BLaER1 treated with 17β-estradiol and CSF1 and Interleukin-3, amounts not matched to agents 10 nM and 100 nM (cell line): ENCODE results near the gene TSR1.
"Not testable (repeated sequence)": the region's sequence is repeated elsewhere in the genome, so short reads cannot be mapped to it uniquely, and the experiment has no call there.

Experiments used
- H3K27ac ChIP-seq, 11 experiments: shearing (Covaris generic); formaldehyde crosslinking; 2 replicates each; pipeline ENCODE4 v1.8.1; 2022
- H3K27me3 ChIP-seq, 11 experiments: shearing (Covaris generic); formaldehyde crosslinking; 2 replicates each; pipeline ENCODE4 v1.8.1; 2022
- H3K36me3 ChIP-seq, 11 experiments: shearing (Covaris generic); formaldehyde crosslinking; 2 replicates each; pipeline ENCODE4 v1.8.1; 2022
- H3K4me1 ChIP-seq, 10 experiments: shearing (Covaris generic); formaldehyde crosslinking; 2 replicates each; pipeline ENCODE4 v1.8.1; 2022
- H3K4me2 ChIP-seq, 11 experiments: shearing (Covaris generic); formaldehyde crosslinking; 2 replicates each; pipeline ENCODE4 v1.8.1; 2022
- H3K4me3 ChIP-seq, 10 experiments: shearing (Covaris generic); formaldehyde crosslinking; 2 replicates each; pipeline ENCODE4 v1.8.1; 2022
- H3K9ac ChIP-seq, 11 experiments: shearing (Covaris generic); formaldehyde crosslinking; 2 replicates each; pipeline ENCODE4 v1.8.1; 2022
- H3K9me3 ChIP-seq, 11 experiments: shearing (Covaris generic); formaldehyde crosslinking; replicated peaks in 1 of 11; 2 replicates each; pipeline ENCODE4 v1.8.1; 2022
- H4K20me1 ChIP-seq, 11 experiments: shearing (Covaris generic); formaldehyde crosslinking; 2 replicates each; pipeline ENCODE4 v1.8.1; 2022
- Cebpa-rat ChIP-seq, 11 experiments: shearing (Covaris generic); IDR thresholded peaks; 2 replicates each; pipeline ENCODE4 v1.8.1; 2022

TSR1 gene

GRCh38 chr17:2337544-2338314, 1.5 kb upstream of the TSR1 start:
- H3K9ac ChIP-seq = peak overlapping the region; percentile 81 to 95 (median 91)
- peaks cover 24 to 42% (median 36%) of the 10 kb centered on the region in 10 experiments for H3K4me1 ChIP-seq
- H3K4me2 ChIP-seq = peak overlapping the region; percentile 91 to 100 (median 98)
- H3K27me3 ChIP-seq = no peaks in the 10 kb centered on the region
- H3K36me3 ChIP-seq = peaks cover 30 to 51% (median 45%) of the 10 kb centered on the region in 11 experiments
- H3K27ac ChIP-seq = peak overlapping the region; percentile 77 to 92 (median 86)
- H4K20me1 ChIP-seq = peaks cover 0 to 56% (median 34%) of the 10 kb centered on the region in 11 experiments; a peak in 16 of 22 replicates
- no peak for TF ChIP-seq Cebpa-rat (IDR thresholded peaks at IDR 0.05)
- peak overlapping the region; percentile 84 to 99 (median 93) for H3K4me3 ChIP-seq
- no peaks in the 10 kb centered on the region for H3K9me3 ChIP-seq

GRCh38 chr17:2336852-2337543, 741 bp upstream of the TSR1 start, which contains the start of gene SGSM2:
TSS of gene SGSM2 (plus strand) at chr17:2337501. CDS start at chr17:2337689, 188 bp downstream.
- H3K27ac ChIP-seq = peak within 1 kb of the TSS; percentile 77 to 92 (median 86)
- H3K4me3 ChIP-seq = peak within 1 kb of the TSS; percentile 84 to 99 (median 93)
- H3K4me1 ChIP-seq = peaks cover 24 to 42% (median 36%) of the 10 kb centered on the region in 10 experiments
- TF ChIP-seq Cebpa-rat (IDR thresholded peaks at IDR 0.05) = no peak
- H3K36me3 ChIP-seq = peaks cover 37 to 51% (median 47%) of the 10 kb centered on the region in 11 experiments
- peak within 1 kb of the TSS; percentile 91 to 100 (median 98) for H3K4me2 ChIP-seq
- H3K9ac ChIP-seq = peak within 1 kb of the TSS; percentile 81 to 95 (median 91)
- H3K27me3 ChIP-seq = no peaks in the 10 kb centered on the region
- H3K9me3 ChIP-seq = no peaks in the 10 kb centered on the region
- H4K20me1 ChIP-seq = peaks cover 0 to 62% (median 40%) of the 10 kb centered on the region in 11 experiments; a peak in 18 of 22 replicates

GRCh38 chr17:2335726-2336214, 487 bp downstream of the TSR1 start:
- Histone ChIP-seq H3K27ac (peak overlapping the region; percentile 47 to 92 (median 86); a peak in 21 of 22 replicates), H3K36me3 (peaks cover 45 to 51% (median 49%) of the 10 kb centered on the region in 11 experiments), H3K4me2 (peak overlapping the region; percentile 81 to 100 (median 97)), H3K4me1 (peaks cover 24 to 42% (median 38%) of the 10 kb centered on the region in 10 experiments), H4K20me1 (peaks cover 0 to 68% (median 52%) of the 10 kb centered on the region in 11 experiments; a peak in 18 of 22 replicates), H3K9ac (peak overlapping the region; percentile 81 to 95 (median 91)), H3K27me3 (no peaks in the 10 kb centered on the region), H3K4me3 (peak overlapping the region; percentile 84 to 99 (median 93)), H3K9me3 (no peaks in the 10 kb centered on the region)
- TF ChIP-seq Cebpa-rat (IDR thresholded peaks at IDR 0.05) = no peak

- peaks cover 19 to 26% (median 23%) of the 10 kb centered on the region in 10 experiments for H3K4me1 ChIP-seq
- no peaks in the 10 kb centered on the region for H3K9me3 ChIP-seq
- no peak for TF ChIP-seq Cebpa-rat (IDR thresholded peaks at IDR 0.05)
- H3K9ac ChIP-seq = no peak overlapping the region
- peaks cover 88 to 94% (median 91%) of the 10 kb centered on the region in 11 experiments for H3K36me3 ChIP-seq
- H3K4me3 ChIP-seq = no peak overlapping the region
- H4K20me1 ChIP-seq = peaks cover 0 to 95% (median 83%) of the 10 kb centered on the region in 11 experiments; a peak in 18 of 22 replicates
- no peak overlapping the region for H3K27ac ChIP-seq
- H3K27me3 ChIP-seq = no peaks in the 10 kb centered on the region
- no peak overlapping the region; a peak in 1 of 22 replicates for H3K4me2 ChIP-seq
Measured at GRCh38 chr17:2331303-2331702, 5.0 kb downstream of the TSR1 start.

GRCh38 chr17:2323629-2324314, 12.5 kb downstream of the TSR1 start:
- Histone ChIP-seq H3K27me3 (no peaks in the 10 kb centered on the region), H3K4me3 (no peak overlapping the region), H3K36me3 (peaks cover 83 to 95% (median 86%) of the 10 kb centered on the region in 11 experiments), H4K20me1 (peaks cover 0 to 80% (median 43%) of the 10 kb centered on the region in 11 experiments; a peak in 17 of 22 replicates), H3K4me2 (no peak overlapping the region), H3K9me3 (no peaks in the 10 kb centered on the region), H3K27ac (no peak overlapping the region), H3K4me1 (peaks cover 0 to 11% (median 0%) of the 10 kb centered on the region in 10 experiments; a peak in 5 of 20 replicates), H3K9ac (no peak overlapping the region)
- no peak for TF ChIP-seq Cebpa-rat (IDR thresholded peaks at IDR 0.05)

GRCh38 chr17:2321399-2321798, 14.9 kb downstream of the TSR1 start:
- Histone ChIP-seq H4K20me1 (peaks cover 0 to 56% (median 20%) of the 10 kb centered on the region in 11 experiments; a peak in 16 of 22 replicates), H3K36me3 (peaks cover 59 to 71% (median 64%) of the 10 kb centered on the region in 11 experiments), H3K9ac (no peak overlapping the region), H3K27me3 (no peaks in the 10 kb centered on the region), H3K4me2 (no peak overlapping the region), H3K9me3 (no peaks in the 10 kb centered on the region), H3K27ac (no peak overlapping the region), H3K4me3 (no peak overlapping the region), H3K4me1 (peaks cover 0 to 19% (median 0%) of the 10 kb centered on the region in 10 experiments; a peak in 5 of 20 replicates)
- no peak for TF ChIP-seq Cebpa-rat (IDR thresholded peaks at IDR 0.05)

GRCh38 chr17:2319051-2319450, 17.2 kb downstream of the TSR1 start:
- no peak for TF ChIP-seq Cebpa-rat (IDR thresholded peaks at IDR 0.05)
- H3K9ac ChIP-seq = no peak overlapping the region
- H3K9me3 ChIP-seq = no peaks in the 10 kb centered on the region
- H4K20me1 ChIP-seq = peaks cover 0 to 33% (median 9%) of the 10 kb centered on the region in 11 experiments; a peak in 9 of 22 replicates
- peaks cover 36 to 48% (median 40%) of the 10 kb centered on the region in 11 experiments for H3K36me3 ChIP-seq
- H3K4me1 ChIP-seq = peaks cover 0 to 19% (median 0%) of the 10 kb centered on the region in 10 experiments; a peak in 5 of 20 replicates
- peak overlapping the region in 1 of 11 experiments; percentile 45; a peak in 1 of 22 replicates for H3K27ac ChIP-seq
- peak overlapping the region in 2 of 11 experiments; percentile 56; a peak in 4 of 22 replicates for H3K4me2 ChIP-seq
- no peaks in the 10 kb centered on the region for H3K27me3 ChIP-seq
- H3K4me3 ChIP-seq = no peak overlapping the region

- Histone ChIP-seq H3K4me3 (no peak overlapping the region), H3K9me3 (no peaks in the 10 kb centered on the region), H3K4me1 (peaks cover 0 to 19% (median 0%) of the 10 kb centered on the region in 10 experiments; a peak in 5 of 20 replicates), H3K4me2 (no peak overlapping the region), H3K36me3 (peaks cover 23 to 35% (median 28%) of the 10 kb centered on the region in 11 experiments), H4K20me1 (peaks cover 0 to 20% (median 4%) of the 10 kb centered on the region in 11 experiments; a peak in 8 of 22 replicates), H3K27ac (no peak overlapping the region), H3K27me3 (no peaks in the 10 kb centered on the region), H3K9ac (no peak overlapping the region)
- TF ChIP-seq Cebpa-rat (IDR thresholded peaks at IDR 0.05) = no peak
Measured at GRCh38 chr17:2317796-2318195, 18.5 kb downstream of the TSR1 start.

- Histone ChIP-seq H3K36me3 (peaks cover 15 to 26% (median 18%) of the 10 kb centered on the region in 11 experiments), H4K20me1 (peaks cover 0 to 11% (median 0%) of the 10 kb centered on the region in 11 experiments; a peak in 6 of 22 replicates), H3K4me1 (peaks cover 0 to 19% (median 0%) of the 10 kb centered on the region in 10 experiments; a peak in 5 of 20 replicates)
- H3K9ac ChIP-seq, H3K27me3 ChIP-seq, H3K4me3 ChIP-seq, H3K9me3 ChIP-seq, H3K4me2 ChIP-seq, H3K27ac ChIP-seq: not testable (repeated sequence)
Measured at GRCh38 chr17:2316916-2317205, 19.4 kb downstream of the TSR1 start.
